H1 (cell line): ENCODE data around the gene FBXO45.
"Not testable (repeated sequence)": the region's sequence is repeated elsewhere in the genome, so short reads cannot be mapped to it uniquely, and the experiment has no call there.

Source experiments
- CEBPB ChIP-seq: IDR thresholded peaks from 2 replicates; pipeline ENCODE4 v1.6.1; 2012; ENCODE audit warnings: low read depth, low read length
- EZH2 ChIP-seq: fragments of 200-600 bp; sonication (generic); IDR thresholded peaks from 2 replicates; pipeline ENCODE4 v1.7.1; 2012; ENCODE audit warnings: low read depth, mild to moderate bottlenecking, moderate library complexity, low read length, inconsistent platforms; ENCODE audit not compliant: severe bottlenecking
- HDAC6 ChIP-seq: IDR thresholded peaks from one replicate; pipeline ENCODE4 v1.7.1; 2012; ENCODE audit warnings: low read depth, mild to moderate bottlenecking, inconsistent platforms, low read length, moderate library complexity
- RXRA ChIP-seq: IDR thresholded peaks from 2 replicates; pipeline ENCODE4 v1.6.1; 2011; ENCODE audit warnings: low read depth, mild to moderate bottlenecking, low read length, moderate library complexity; ENCODE audit not compliant: insufficient read depth
- TEAD4 ChIP-seq: IDR thresholded peaks from 2 replicates; pipeline ENCODE4 v1.6.1; 2012; ENCODE audit warnings: low read depth, low read length, inconsistent platforms, mixed read lengths
- TF ChIP-seq, protein P1 (sequence below): IDR thresholded peaks from 2 replicates; pipeline ENCODE4 v1.6.1; 2011; ENCODE audit warnings: low read length, improper control_type of control experiment
- TF ChIP-seq, protein P2 (sequence below), 3 experiments: IDR thresholded peaks; 1 replicate in 2 of 3; 2 replicates in 1 of 3; pipeline versions ENCODE4 v1.5.1 to v1.6.1; 2011; ENCODE audit warnings: low read length in 3 of 3, mild to moderate bottlenecking in 3 of 3, inconsistent platforms in 2 of 3, low read depth in 1 of 3, moderate library complexity in 1 of 3; ENCODE audit not compliant: insufficient read depth in 1 of 3; ENCODE audit errors: control extremely low read depth in 1 of 3

DNA sequence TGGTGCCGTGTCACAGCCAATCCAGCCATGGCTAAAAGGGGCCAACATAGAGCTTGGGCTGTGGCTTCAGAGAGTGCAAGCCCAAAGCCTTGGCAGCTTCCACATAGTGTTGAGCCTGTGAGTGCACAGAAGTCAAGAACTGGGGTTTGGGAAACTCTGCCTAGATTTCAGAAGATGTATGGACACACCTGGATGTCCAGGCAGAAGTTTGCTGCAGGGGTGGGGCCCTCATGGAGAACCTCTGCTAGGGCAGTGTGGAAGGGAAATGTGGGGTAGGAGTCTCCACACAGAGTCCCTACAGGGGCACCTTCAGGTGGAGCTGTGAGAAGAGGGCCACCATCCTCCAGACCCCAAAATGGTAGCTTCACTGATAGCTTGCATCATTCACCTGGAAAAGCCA lies 19.1 kb upstream of the FBXO45 start:
- TF ChIP-seq, protein P1, sequence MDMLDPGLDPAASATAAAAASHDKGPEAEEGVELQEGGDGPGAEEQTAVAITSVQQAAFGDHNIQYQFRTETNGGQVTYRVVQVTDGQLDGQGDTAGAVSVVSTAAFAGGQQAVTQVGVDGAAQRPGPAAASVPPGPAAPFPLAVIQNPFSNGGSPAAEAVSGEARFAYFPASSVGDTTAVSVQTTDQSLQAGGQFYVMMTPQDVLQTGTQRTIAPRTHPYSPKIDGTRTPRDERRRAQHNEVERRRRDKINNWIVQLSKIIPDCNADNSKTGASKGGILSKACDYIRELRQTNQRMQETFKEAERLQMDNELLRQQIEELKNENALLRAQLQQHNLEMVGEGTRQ: not testable (repeated sequence)
- not testable (repeated sequence) for TF ChIP-seq CEBPB, RXRA, HDAC6, EZH2, TEAD4
- TF ChIP-seq, protein P2, sequence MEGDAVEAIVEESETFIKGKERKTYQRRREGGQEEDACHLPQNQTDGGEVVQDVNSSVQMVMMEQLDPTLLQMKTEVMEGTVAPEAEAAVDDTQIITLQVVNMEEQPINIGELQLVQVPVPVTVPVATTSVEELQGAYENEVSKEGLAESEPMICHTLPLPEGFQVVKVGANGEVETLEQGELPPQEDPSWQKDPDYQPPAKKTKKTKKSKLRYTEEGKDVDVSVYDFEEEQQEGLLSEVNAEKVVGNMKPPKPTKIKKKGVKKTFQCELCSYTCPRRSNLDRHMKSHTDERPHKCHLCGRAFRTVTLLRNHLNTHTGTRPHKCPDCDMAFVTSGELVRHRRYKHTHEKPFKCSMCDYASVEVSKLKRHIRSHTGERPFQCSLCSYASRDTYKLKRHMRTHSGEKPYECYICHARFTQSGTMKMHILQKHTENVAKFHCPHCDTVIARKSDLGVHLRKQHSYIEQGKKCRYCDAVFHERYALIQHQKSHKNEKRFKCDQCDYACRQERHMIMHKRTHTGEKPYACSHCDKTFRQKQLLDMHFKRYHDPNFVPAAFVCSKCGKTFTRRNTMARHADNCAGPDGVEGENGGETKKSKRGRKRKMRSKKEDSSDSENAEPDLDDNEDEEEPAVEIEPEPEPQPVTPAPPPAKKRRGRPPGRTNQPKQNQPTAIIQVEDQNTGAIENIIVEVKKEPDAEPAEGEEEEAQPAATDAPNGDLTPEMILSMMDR (IDR thresholded peaks at IDR 0.05; ENCODE audit: control extremely low read depth in 1 of 3, insufficient read depth in 1 of 3, low read depth in 1 of 3, low read length in 3 of 3): not testable (repeated sequence)
